OCI-LY3 (cell line): Measurements from ENCODE around the gene TMEFF1.

Experiments
- EZH2phosphoT487 ChIP-seq: fragments of 200-600 bp; shearing (Covaris generic); IDR thresholded peaks from 2 replicates; pipeline ENCODE4 v1.6.1; 2018; ENCODE audit warnings: antibody characterized with exemption, mixed run types, low read depth
- TF ChIP-seq, protein P1 (sequence below): fragments of 200-600, 300-600 bp; sonication (generic); IDR thresholded peaks from 2 replicates; pipeline ENCODE4 v1.5.1; 2014; ENCODE audit warnings: antibody characterized with exemption, low read length, low read depth

- TF ChIP-seq, protein P1, sequence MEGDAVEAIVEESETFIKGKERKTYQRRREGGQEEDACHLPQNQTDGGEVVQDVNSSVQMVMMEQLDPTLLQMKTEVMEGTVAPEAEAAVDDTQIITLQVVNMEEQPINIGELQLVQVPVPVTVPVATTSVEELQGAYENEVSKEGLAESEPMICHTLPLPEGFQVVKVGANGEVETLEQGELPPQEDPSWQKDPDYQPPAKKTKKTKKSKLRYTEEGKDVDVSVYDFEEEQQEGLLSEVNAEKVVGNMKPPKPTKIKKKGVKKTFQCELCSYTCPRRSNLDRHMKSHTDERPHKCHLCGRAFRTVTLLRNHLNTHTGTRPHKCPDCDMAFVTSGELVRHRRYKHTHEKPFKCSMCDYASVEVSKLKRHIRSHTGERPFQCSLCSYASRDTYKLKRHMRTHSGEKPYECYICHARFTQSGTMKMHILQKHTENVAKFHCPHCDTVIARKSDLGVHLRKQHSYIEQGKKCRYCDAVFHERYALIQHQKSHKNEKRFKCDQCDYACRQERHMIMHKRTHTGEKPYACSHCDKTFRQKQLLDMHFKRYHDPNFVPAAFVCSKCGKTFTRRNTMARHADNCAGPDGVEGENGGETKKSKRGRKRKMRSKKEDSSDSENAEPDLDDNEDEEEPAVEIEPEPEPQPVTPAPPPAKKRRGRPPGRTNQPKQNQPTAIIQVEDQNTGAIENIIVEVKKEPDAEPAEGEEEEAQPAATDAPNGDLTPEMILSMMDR = no peak
- TF ChIP-seq EZH2phosphoT487 = no peak
These were observed 2.0 kb downstream of the TMEFF1 start for GRCh38 chr9:100474924-100475276.
